Measurements from ENCODE around the gene TBC1D4.
A peak's percentile ranks its signal among the peaks of the same experiment; 100 is the strongest.
"Not testable (repeated sequence)": the region's sequence is repeated elsewhere in the genome, so short reads cannot be mapped to it uniquely, and the experiment has no call there.

The TBC1D4 gene

DNA sequence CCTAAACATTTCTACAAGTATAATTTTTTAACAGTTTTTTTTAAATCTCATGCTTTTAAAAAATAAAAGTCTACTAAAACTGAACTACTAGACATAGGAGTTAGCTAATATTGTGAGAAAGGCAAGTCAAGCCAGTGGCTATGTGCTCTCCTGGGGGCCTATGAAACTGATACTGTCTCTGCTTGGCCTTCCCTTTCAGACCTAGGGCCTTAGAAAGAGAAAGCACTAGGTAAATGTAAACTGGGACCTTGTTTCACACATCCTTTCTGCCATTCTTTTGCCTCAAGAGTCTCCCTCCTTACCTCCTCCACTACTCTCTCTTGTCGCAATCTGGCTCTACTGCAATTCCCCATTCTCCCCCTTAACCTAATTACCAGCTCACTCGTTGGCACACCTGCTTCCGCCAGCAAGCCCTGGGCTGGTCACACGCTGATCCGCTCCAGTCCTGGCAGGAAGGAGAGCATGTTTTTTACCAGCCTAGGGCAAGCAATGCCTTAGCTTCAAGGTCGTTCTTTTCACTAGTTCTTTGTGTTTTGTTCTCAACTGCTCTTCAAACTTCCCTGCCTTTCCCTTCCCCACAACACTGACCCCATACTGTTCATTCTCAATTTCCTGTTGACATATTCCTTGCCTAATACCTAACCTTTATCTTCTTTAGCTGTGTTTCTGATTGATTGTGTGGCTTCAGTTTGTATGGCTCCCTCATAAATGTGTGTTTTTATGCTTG, 23.1 kb downstream of the TBC1D4 start:
- no peak for DNase-seq (ENCODE audit: low read depth, low spot score)
- no peak overlapping the region for H3K4me3 ChIP-seq (ENCODE audit: low read length)

DNA sequence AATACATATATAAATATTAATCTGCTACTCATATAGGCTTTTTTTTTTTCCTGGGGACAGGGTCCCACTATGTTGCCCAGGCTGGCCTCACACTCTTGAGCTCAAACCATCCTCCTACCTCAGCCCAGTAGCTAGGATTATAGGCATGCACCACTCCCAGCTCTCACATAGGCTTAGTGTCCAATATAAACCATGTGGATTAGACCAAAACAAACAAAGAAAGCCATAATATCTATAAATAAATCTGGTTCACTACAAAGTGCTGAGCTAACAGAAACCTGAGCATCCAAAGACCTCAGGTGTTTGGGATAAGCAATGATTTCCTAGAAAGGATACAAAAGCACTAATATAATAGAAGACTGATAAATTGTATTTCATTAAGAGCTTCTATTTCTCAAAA, 26.0 kb downstream of the TBC1D4 start:
- H3K4me3 ChIP-seq (ENCODE audit: low read length): no peak overlapping the region

DNA sequence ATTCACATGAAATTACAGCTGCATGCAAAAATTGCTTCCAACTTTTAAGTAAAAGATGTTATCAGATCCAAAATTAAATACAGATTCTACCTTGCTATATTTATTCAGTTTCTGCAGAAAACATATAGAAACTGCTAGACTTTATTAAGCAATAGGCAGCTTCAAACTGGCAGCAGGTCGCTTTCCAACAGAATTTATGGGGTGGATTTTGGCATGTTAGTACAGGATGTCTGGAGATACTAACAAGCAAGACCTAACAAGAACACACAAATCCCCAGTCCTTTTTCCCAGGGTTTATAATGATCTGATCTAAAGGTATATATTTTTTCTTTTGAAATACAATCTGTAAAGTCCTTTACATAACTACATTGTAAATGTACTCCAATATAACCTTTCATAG, 27.5 kb downstream of the TBC1D4 start:
- no peak for DNase-seq (ENCODE audit: low read depth, low spot score)
- H3K4me3 ChIP-seq (ENCODE audit: low read length): no peak overlapping the region

More for the DNA sequence above, 26.0 kb downstream of the TBC1D4 start:
- DNase-seq (ENCODE audit: low read depth, low spot score): no peak

DNA sequence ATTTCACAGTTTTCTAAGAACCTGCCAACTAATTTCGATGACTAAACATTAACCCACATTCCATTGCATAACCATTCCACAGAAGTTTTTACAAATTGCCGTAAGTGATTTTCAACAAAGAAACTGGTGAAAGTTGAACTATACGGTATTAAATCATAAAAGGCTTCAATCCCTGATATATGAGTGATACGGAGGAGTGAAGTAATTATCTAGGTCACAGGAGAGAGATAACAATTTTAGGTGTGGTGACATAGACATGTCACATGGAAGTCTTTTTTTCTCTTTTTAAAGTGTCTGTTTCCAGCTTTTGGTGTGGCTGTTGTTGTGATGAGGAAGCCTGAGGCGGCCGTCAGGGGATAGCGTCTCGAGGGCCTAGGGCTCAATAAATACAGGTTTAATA, 29.4 kb downstream of the TBC1D4 start:
- no peak overlapping the region for H3K4me3 ChIP-seq (ENCODE audit: low read length)
- DNase-seq (ENCODE audit: low read depth, low spot score): no peak

DNA sequence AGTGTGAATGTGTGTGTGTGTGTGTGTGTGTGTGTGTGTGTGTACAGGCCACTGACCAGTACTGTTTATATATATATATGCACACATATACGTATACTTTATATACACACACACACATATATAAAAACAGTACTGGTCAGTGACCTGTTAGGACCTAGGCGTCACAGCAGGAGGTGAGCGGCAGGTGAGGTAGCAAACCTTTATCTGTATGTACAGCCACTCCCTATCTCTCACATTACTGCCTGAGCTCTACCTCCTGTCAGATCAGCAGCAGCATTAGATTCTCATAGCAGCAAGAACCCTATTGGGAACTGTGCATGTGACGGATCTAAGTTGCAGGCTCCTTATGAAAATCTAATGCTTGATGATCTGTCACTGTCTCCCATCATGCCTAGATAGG, 34.5 kb downstream of the TBC1D4 start:
- H3K4me3 ChIP-seq (ENCODE audit: low read length): no peak overlapping the region
- DNase-seq (ENCODE audit: low read depth, low spot score): no peak

DNA sequence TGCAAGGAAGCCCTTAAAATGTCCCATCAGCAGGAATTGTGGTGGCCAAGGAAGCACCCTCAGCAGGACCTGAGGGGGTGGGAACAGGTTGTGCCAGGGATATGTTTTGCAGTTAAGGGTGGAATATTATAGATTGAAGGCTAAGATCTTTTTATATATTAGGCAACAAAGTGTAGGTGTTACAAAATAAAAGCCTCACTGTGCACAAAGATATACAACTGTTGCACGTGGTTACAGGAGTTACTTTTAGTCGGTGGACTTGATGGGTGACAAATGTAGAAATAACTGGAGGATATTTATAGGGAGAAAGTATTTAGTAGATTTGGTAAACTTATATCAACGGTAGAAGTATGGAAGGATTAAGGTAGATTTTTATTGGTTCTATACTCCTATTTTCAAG, 35.1 kb downstream of the TBC1D4 start:
- no peak overlapping the region for H3K4me3 ChIP-seq (ENCODE audit: low read length)
- DNase-seq (ENCODE audit: low read depth, low spot score): no peak

DNA sequence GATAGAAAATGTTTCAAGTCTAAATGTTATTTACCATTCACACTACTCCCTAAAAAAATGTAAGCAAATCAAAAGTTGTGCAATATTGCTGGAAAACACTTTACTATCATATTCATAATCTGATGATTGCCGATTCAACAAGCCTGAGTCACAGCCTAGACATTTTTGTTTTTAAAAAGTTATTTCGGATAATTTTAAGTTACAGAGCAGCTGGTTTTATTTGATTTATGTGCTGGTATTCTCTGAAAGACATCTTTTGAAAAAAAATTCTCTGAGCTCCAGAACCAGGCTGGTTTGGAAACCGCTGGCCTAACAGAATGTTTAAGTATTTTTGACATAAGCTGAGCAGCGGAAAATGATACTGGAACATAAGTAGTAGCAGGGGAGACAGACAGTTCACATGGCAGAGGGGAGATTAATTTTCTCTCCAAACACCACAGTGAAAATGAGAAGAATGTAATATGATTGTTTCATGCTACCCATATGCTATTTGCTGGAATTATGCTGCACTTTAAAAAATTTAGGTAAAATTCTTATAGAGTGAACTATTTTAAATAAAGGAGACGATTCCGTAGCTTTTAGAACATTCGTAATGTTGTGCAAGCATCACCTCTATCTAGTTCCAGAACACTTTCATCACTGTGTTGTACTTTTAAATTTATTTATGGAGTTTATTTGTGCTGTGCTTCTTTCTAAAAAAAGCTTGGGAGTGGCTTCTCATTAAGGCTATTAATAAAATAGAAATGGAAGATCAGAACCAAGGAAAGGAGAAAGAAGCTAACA, 36.1 kb downstream of the TBC1D4 start:
- no peak for DNase-seq (ENCODE audit: low read depth, low spot score)
- H3K4me3 ChIP-seq (ENCODE audit: low read length): no peak overlapping the region

DNA sequence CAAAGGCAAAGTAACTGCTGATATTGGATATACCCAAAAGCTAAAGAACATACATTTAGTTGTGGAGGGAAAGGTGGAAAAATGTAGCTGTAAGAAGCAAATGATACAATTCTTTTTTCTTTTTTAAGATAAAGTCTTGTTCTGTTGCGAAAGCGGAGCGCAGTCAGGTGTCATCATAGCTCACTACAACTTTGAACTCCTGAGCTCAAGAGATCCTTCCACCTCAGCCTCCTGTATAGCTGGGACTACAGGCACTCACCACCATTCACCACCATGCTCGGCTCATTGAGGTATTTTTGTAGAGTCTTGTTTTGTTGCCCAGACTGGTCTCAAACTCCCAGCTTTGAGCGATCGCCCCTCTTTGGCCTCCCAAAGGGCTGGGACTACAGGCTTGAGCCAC, 38.0 kb downstream of the TBC1D4 start:
- DNase-seq (ENCODE audit: low read depth, low spot score): no peak
- no peak overlapping the region for H3K4me3 ChIP-seq (ENCODE audit: low read length)

DNA sequence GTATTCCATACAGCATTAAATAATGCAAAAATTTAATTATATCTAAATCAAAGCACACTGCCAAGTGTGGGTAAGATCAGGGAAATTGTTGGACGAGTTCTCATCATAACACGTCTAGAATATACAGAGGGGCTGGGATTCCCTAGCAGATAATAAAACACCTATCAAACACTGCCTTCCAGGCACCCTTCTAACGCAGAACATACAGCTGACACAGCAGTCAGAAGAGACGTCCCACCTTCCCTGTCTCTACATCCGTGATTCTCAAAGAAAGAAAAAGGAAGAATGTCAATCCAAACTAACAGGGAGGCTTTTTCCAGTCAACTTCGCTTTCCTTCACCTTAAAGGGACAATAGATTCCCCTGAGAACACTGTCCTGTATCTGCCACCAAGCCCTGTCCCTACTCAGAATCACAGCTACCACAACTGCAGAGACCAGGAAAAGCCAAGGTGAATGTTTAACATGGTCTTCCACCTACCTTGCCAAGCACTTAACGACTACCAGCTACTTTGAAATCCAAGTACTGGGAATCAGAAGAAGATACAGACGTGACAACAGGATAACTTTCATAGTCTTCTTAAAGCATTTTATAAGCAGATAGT, 38.5 kb downstream of the TBC1D4 start:
- no peak overlapping the region for H3K4me3 ChIP-seq (ENCODE audit: low read length)
- no peak for DNase-seq (ENCODE audit: low read depth, low spot score)

DNA sequence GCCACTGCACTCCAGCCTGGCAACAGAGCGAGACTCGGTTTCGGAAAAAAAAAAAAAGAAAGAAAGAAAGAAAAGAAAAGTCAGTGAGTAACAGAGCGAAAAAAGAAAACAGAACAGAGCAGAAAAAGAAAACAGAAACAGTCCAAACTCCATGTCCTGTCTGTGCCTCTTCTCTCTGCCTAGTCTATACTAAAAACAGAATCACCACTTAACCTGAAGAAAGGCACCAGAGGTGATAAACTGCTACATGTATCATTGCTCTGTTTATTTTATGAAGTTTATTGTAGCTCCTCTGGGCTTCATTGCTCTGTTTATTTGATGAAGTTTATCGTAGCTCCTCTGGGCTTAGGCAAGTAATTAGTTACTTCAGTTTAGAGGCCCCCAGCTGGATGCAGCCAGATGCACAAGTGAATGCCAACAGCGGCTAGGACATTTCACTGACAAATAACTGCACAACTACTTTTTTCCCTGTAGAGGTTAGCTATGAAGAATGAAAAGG, 39.2 kb downstream of the TBC1D4 start:
- no peak overlapping the region for H3K4me3 ChIP-seq (ENCODE audit: low read length)
- DNase-seq (ENCODE audit: low read depth, low spot score): no peak

DNA sequence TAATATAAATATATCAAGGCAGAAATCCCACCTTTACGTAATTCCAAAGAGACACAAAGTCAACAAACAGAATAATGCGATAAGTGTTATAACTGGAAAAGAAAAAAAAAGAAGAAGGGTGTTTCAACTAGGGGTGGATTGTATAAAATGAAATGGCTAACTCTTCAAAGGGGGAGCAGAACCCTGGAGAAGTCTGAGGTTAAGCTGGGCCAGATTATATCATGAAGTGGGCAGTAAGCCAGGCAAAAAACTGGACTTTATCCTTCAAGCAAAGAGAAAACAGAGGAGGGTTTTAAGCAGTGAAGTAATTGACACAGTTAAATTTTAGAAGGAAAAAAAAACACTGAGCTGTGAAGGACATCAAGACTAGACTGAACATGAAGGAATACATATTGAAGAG, 41.9 kb downstream of the TBC1D4 start:
- no peak overlapping the region for H3K4me3 ChIP-seq (ENCODE audit: low read length)
- DNase-seq (ENCODE audit: low read depth, low spot score): no peak

DNA sequence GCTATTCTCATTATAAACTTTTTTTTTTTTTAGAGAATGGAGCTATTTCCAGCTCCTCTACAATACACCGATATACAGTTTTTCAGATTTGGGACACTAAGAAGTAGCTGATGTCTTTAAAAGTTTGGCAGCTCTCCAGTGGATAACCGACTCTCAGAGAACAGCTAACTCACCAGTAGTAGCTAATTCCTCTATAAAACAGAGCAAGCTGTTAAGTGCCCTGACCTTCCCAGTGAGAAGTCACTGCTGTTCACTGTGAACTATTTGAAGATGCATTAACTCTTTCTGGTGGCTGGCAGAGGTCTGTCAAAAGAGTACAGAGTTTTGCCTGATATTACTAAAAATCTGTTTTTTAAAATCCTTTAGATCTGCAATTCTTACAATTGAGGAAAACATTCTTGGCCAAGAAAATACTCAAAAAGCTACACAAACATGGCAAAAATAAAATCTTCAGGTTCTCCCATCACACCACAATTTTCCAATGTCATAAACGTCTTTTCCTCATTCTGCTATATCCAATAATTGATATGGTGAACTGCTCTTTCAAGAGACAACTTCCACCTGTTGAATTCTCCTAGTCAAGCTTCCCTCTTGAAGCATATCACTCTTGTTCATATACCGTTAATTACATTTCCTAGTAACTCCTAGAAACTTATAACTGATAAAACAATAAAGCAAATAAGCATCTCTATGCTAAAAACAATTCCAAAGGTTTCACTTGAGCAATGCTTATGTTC, 44.2 kb downstream of the TBC1D4 start:
- DNase-seq (ENCODE audit: low read depth, low spot score): no peak
- no peak overlapping the region for H3K4me3 ChIP-seq (ENCODE audit: low read length)

DNA sequence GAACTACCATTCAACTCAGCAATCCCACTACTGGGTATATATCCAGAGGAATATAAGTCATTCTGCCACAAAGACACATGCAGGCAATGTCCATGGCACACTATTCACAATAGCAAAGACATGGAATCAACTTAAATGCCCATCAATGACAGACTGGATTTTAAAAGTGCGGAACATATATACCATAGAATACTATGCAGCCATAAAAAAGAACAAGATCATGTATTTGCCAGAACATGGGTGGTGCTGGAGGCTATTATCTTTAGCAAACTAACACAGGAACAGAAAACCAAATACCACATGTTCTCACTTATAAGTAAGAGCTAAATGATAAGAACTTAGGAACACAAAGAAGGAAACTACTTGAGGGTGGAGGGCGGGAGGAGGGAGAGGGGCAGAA, 47.8 kb downstream of the TBC1D4 start:
- not testable (repeated sequence) for DNase-seq (ENCODE audit: low read depth, low spot score); H3K4me3 ChIP-seq (ENCODE audit: low read length)

DNA sequence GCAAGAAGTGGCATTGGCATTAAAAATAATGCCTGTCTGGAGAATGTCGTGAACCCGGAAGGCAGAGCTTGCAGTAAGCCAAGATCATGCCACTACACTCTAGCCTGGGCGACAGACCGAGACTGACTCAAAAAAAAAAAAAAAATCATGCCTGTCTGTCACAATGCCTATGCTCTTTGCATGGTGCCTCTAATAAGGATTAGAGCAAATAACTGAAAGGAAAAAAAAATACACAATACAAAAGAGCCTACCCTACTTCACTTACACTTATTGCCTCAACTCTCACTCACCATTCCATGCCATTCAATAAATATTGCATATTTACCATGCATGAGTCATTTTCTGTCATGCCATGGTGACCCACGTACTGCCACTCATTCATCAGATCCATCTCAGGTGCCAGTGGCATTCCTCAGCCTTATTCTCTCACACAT, 49.1 kb downstream of the TBC1D4 start:
- H3K4me3 ChIP-seq (ENCODE audit: low read length): no peak overlapping the region
- DNase-seq (ENCODE audit: low read depth, low spot score): no peak

DNA sequence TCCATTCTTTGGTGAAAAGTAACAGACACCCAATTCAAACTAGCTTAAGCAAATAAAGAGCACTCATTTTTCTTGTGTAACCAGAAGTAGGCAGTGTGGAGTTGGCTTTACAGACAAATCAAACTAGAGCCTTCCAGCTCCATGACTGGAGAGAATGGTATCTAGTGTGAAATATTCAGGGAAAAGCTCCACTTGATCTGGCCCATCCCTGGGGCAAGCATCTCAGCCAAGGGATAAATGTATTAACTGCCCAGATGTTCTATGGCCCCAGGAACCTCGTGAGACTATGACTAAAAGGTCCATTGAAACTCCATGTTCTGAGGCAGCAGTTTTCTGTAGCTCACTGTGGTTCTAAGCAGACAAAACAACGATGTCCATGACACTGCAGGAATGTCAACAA, 49.9 kb downstream of the TBC1D4 start:
- DNase-seq (ENCODE audit: low read depth, low spot score): no peak

DNA sequence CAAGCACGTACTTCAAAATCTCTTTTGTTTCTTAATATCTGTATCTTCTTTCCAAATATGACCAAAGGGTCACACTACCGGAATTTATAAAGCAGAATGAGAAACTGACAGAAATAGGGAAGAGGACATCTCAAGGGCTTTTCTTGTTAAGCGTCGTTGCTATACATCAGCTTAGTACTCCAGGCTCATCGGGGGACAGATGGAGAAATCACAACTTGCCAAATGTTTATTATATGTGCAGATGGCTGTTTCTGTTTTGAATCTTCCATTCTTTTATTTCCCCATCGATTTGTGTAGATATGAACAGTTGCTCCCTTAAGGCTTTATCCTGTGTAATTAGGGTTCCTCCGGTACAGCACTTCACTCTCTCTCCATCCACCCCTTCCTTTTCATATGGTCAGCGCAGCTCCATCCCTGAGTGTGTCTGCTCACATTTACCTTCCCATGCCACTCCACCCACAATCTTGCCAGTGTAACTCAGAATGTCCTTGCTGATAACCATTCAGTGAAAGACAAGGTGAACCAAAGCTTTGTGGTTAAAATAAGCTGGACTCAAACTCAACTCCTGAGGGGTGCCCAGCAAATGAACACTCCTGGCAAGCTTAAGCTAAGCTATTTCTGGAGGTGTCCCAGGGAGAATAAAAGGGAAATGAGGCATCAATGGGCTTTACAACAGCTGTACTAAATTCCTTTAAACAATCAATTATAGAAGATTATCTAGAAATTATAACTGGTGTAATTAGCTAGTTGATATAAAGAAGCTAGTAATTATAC, 51.3 kb downstream of the TBC1D4 start:
- DNase-seq (ENCODE audit: low read depth, low spot score): no peak
- no peak overlapping the region for H3K4me3 ChIP-seq (ENCODE audit: low read length)

More for the DNA sequence above, 49.9 kb downstream of the TBC1D4 start:
- no peak overlapping the region for H3K4me3 ChIP-seq (ENCODE audit: low read length)

DNA sequence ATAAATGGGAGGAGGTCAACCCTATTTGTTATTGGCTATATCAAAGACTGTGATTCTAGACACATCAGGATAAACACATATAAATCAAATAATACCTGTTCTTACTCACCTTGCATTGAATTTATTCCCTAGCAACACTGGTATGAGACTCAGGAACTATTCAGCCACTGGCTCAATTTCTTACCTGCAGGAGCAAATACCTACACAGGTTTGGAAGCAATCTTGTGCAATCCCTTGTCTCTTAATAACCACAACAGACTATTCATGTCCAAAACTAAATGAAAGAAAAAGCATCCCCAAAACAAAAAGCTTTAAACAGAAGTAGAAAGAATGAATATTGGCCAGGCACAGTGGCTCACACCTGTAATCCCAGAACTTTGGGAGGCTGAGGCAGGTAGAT, 55.5 kb downstream of the TBC1D4 start:
- H3K4me3 ChIP-seq (ENCODE audit: low read length): no peak overlapping the region
- DNase-seq (ENCODE audit: low read depth, low spot score): no peak

DNA sequence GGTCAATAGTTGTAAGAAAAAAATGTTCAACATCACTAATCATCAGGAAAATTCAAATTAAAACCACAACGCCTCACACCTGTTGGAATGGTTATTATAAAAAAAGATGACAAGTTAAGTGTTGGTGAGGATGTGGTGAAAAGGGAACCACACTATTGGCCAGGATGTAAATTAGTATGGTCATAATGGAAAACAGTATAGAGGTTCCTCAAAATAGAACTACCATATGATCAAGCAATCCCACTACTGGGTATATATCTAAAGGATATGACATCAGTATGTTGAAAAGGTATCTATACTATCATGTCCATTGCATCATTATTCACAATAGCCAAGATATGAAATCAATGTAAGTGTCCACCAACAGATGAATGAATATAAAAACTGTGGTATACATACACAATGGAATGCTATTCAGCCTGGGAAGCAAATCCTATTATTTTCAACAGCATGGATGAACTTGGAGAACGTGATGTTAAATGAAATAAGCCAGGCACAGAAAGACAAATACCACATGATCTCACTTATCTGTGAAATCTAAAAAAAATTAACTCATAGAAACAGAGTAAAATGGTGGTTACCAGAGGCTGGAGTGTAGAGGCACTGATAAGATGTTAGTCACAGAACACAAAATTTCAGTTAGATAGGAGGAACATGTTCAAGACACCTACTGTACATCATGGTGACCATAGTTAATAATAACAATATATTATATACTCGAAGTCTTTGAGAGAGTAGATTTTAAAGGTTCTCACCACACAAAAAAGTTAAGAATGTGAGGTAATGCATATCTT, 56.6 kb downstream of the TBC1D4 start:
- peak; percentile 26 for DNase-seq (ENCODE audit: low read depth, low spot score)
- H3K4me3 ChIP-seq (ENCODE audit: low read length): no peak overlapping the region
